Activated CD8-positive, alpha-beta T cell treated with anti-CD3 and anti-CD28 coated beads, Interleukin-2, amount 10 ng/mL, durations not matched to agents 7 days and 5 days (primary cell): ENCODE measurements around the gene CYP46A1. TPM values are rescaled to one million over a fixed set of nuclear protein-coding genes. Genes with fewer than 3 reads are reported as not detected.

Source experiments
- ATAC-seq: fragments of 150-1000 bp; cut with Tn5 transposase; one replicate; pipeline ENCODE4 v1.10.0; 2021; ENCODE audit warnings: moderate library complexity
- CTCF ChIA-PET: fragments of 350-600 bp; sonication (Branson Sonifier 250); formaldehyde crosslinking; loops from one replicate; lab custom pipeline; 2021; ENCODE audit warnings: antibody characterized with exemption; lab: Charles Lee
- POLR2A ChIA-PET: fragments of 350-600 bp; sonication (Branson Sonifier 250); formaldehyde crosslinking; loops from one replicate; lab custom pipeline; 2021; ENCODE audit warnings: antibody characterized with exemption; lab: Charles Lee
- DNase-seq: peaks from one replicate; pipeline ENCODE4 v3.0.0-alpha.2; 2020
- H3K27ac Mint-ChIP-seq: one replicate; pipeline ENCODE4 v1.8.0; 2021; ENCODE audit warnings: mild to moderate bottlenecking, mixed read lengths
- H3K27me3 Mint-ChIP-seq: one replicate; pipeline ENCODE4 v1.8.0; 2021; ENCODE audit warnings: low read depth, mixed read lengths
- H3K36me3 Mint-ChIP-seq: one replicate; pipeline ENCODE4 v1.8.0; 2021; ENCODE audit warnings: low read depth, mixed read lengths
- H3K4me1 Mint-ChIP-seq: one replicate; pipeline ENCODE4 v1.8.0; 2021; ENCODE audit warnings: low read depth, mixed read lengths
- H3K4me3 Mint-ChIP-seq: one replicate; pipeline ENCODE4 v1.8.0; 2021; ENCODE audit warnings: mild to moderate bottlenecking, mixed read lengths
- H3K9me3 Mint-ChIP-seq: one replicate; pipeline ENCODE4 v1.8.0; 2022; ENCODE audit warnings: mixed read lengths; ENCODE audit not compliant: insufficient read depth
- total RNA-seq, 2 experiments: library from RNA; stranded (reverse); gene quantifications; one replicate each; pipeline ENCODE4 v1.2.3, GENCODE V29; 2021

The CYP46A1 gene
- total RNA-seq, 2 experiments from 2014 or later: not detected

GRCh38 chr14:99724196-99724891 is 40.2 kb downstream of the CYP46A1 start:
- Mint-ChIP-seq H3K27ac (no peak overlapping the region), H3K27me3 (peaks cover 17% of the 10 kb centered on the region), H3K9me3 (no peaks in the 10 kb centered on the region), H3K4me1 (no peaks in the 10 kb centered on the region), H3K4me3 (no peak overlapping the region), H3K36me3 (no peaks in the 10 kb centered on the region)
- DNase-seq (no peak), ATAC-seq (no peak)
- ChIA-PET POLR2A (no interaction called here), CTCF (no interaction called here)

GRCh38 chr14:99724939-99725773 is 41.1 kb downstream of the CYP46A1 start:
- no peak for ATAC-seq
- CTCF ChIA-PET: no interaction called here
- Mint-ChIP-seq H3K36me3 (no peaks in the 10 kb centered on the region), H3K27ac (no peak overlapping the region), H3K4me3 (no peak overlapping the region), H3K27me3 (peaks cover 15% of the 10 kb centered on the region), H3K4me1 (no peaks in the 10 kb centered on the region), H3K9me3 (no peaks in the 10 kb centered on the region)
- DNase-seq: no peak
- POLR2A ChIA-PET: no interaction called here

- ATAC-seq: no peak
Observed at GRCh38 chr14:99725774-99726537, 41.9 kb downstream of the CYP46A1 start.

GRCh38 chr14:99726538-99727095 is 42.5 kb downstream of the CYP46A1 start:
- CTCF ChIA-PET: no interaction called here
- no peak overlapping the region for H3K4me3 Mint-ChIP-seq
- no peak overlapping the region for H3K27ac Mint-ChIP-seq
- ATAC-seq (no peak), DNase-seq (no peak)
- no peaks in the 10 kb centered on the region for H3K36me3 Mint-ChIP-seq
- no peaks in the 10 kb centered on the region for H3K4me1 Mint-ChIP-seq
- POLR2A ChIA-PET: no interaction called here
- H3K9me3 Mint-ChIP-seq: no peaks in the 10 kb centered on the region
- peaks cover 19% of the 10 kb centered on the region for H3K27me3 Mint-ChIP-seq

More at GRCh38 chr14:99725774-99726537, 41.9 kb downstream of the CYP46A1 start:
- Mint-ChIP-seq H3K36me3 (no peaks in the 10 kb centered on the region), H3K4me3 (no peak overlapping the region), H3K27me3 (peaks cover 19% of the 10 kb centered on the region), H3K4me1 (no peaks in the 10 kb centered on the region), H3K27ac (no peak overlapping the region), H3K9me3 (no peaks in the 10 kb centered on the region)
- POLR2A ChIA-PET: no interaction called here
- no peak for DNase-seq
- CTCF ChIA-PET: no interaction called here

- ATAC-seq (no peak), DNase-seq (no peak)
- Mint-ChIP-seq H3K9me3 (no peaks in the 10 kb centered on the region), H3K36me3 (no peaks in the 10 kb centered on the region), H3K27ac (no peak overlapping the region), H3K4me1 (no peaks in the 10 kb centered on the region), H3K4me3 (no peak overlapping the region), H3K27me3 (peaks cover 19% of the 10 kb centered on the region)
- POLR2A ChIA-PET: no interaction called here
- CTCF ChIA-PET: interaction anchor here (2.6 kb wide), 1 partner anchor 172 kb away, joined by 6 read pairs; no protein-coding TSS in a partner anchor
Observed at GRCh38 chr14:99727096-99727870, 43.2 kb downstream of the CYP46A1 start.

GRCh38 chr14:99728231-99728920 is 44.3 kb downstream of the CYP46A1 start:
- Mint-ChIP-seq H3K4me1 (no peaks in the 10 kb centered on the region), H3K27ac (no peak overlapping the region), H3K36me3 (no peaks in the 10 kb centered on the region), H3K9me3 (no peaks in the 10 kb centered on the region), H3K27me3 (peaks cover 21% of the 10 kb centered on the region), H3K4me3 (no peak overlapping the region)
- CTCF ChIA-PET: interaction anchor here (2.6 kb wide), 1 partner anchor 171 kb away, joined by 6 read pairs; no protein-coding TSS in a partner anchor
- POLR2A ChIA-PET: no interaction called here
- ATAC-seq (no peak), DNase-seq (no peak)

- ChIA-PET CTCF (interaction anchor here (0.9 to 2.6 kb wide), 7 partner anchors 12 to 218 kb away, joined by 3 to 11 read pairs (median 5); partner anchors contain the start of gene CYP46A1), POLR2A (no interaction called here)
- ATAC-seq (no peak), DNase-seq (no peak)
- Mint-ChIP-seq H3K4me1 (no peaks in the 10 kb centered on the region), H3K9me3 (no peaks in the 10 kb centered on the region), H3K27ac (no peak overlapping the region), H3K4me3 (no peak overlapping the region), H3K27me3 (peaks cover 21% of the 10 kb centered on the region), H3K36me3 (no peaks in the 10 kb centered on the region)
Observed at GRCh38 chr14:99728981-99729451, 44.9 kb downstream of the CYP46A1 start.

- Mint-ChIP-seq H3K36me3 (no peaks in the 10 kb centered on the region), H3K4me1 (no peaks in the 10 kb centered on the region), H3K4me3 (no peak overlapping the region), H3K9me3 (no peaks in the 10 kb centered on the region), H3K27me3 (peaks cover 19% of the 10 kb centered on the region), H3K27ac (no peak overlapping the region)
- POLR2A ChIA-PET: no interaction called here
- CTCF ChIA-PET: interaction anchor here (0.7 to 2.6 kb wide), 17 partner anchors 11 to 241 kb away, joined by 3 to 11 read pairs (median 4); partner anchors contain the start of genes CYP46A1 and EML1
- ATAC-seq (peak; percentile 82), DNase-seq (peak; percentile 76)
Observed at GRCh38 chr14:99729991-99730875, 46.1 kb downstream of the CYP46A1 start.

GRCh38 chr14:99730876-99731546 is 46.9 kb downstream of the CYP46A1 start:
- no peaks in the 10 kb centered on the region for H3K36me3 Mint-ChIP-seq
- no peaks in the 10 kb centered on the region for H3K4me1 Mint-ChIP-seq
- DNase-seq: no peak
- ATAC-seq: no peak
- no peak overlapping the region for H3K27ac Mint-ChIP-seq
- ChIA-PET POLR2A (no interaction called here), CTCF (interaction anchor here (0.8 to 2.1 kb wide), 8 partner anchors 15 to 154 kb away, joined by 3 to 11 read pairs (median 6); partner anchors contain the start of gene EML1)
- peaks cover 13% of the 10 kb centered on the region for H3K27me3 Mint-ChIP-seq
- H3K4me3 Mint-ChIP-seq: no peak overlapping the region
- no peaks in the 10 kb centered on the region for H3K9me3 Mint-ChIP-seq
